ENCODE measurements around the gene GNAT3.

GNAT3 gene

GRCh38 chr7:80414331-80414730, 97.5 kb downstream of the GNAT3 start:
- no peak for DNase-seq

GRCh38 chr7:80413383-80413945, 98.4 kb downstream of the GNAT3 start:
- no peak for DNase-seq

- no peak for DNase-seq
Measured at GRCh38 chr7:80412842-80413241, 99.0 kb downstream of the GNAT3 start.

GRCh38 chr7:80411621-80412020, 100.2 kb downstream of the GNAT3 start:
- DNase-seq: no peak

GRCh38 chr7:80410081-80410480, 101.8 kb downstream of the GNAT3 start:
- no peak for DNase-seq
